Retinal pigment epithelial cell (primary cell): ENCODE results near the gene PDE4B.

Experiments used
- DNase-seq: peaks from one replicate; pipeline ENCODE4 v3.0.0-alpha.2; 2010; ENCODE audit warnings: low read depth
- H3K4me3 ChIP-seq: 2 replicates; pipeline ENCODE4 v1.5.1; 2011; ENCODE audit warnings: mild to moderate bottlenecking, low read length, control low read depth, moderate library complexity
- CTCF ChIP-seq: conservative IDR thresholded peaks from 2 replicates; pipeline ENCODE4 v1.5.1; 2011; ENCODE audit warnings: low read depth, low read length, control low read depth, inconsistent platforms

The PDE4B gene

GRCh38 chr1:66137235-66137634, 344.5 kb downstream of the PDE4B start:
- H3K4me3 ChIP-seq = no peak overlapping the region
- TF ChIP-seq CTCF = peak; percentile 14
- peak; percentile 64 for DNase-seq

- no peak for TF ChIP-seq CTCF
- no peak for DNase-seq
- H3K4me3 ChIP-seq = no peak overlapping the region
Observed at GRCh38 chr1:66138613-66139012, 345.9 kb downstream of the PDE4B start.

GRCh38 chr1:66140072-66140471, 347.4 kb downstream of the PDE4B start:
- no peak for TF ChIP-seq CTCF
- DNase-seq = no peak
- no peak overlapping the region for H3K4me3 ChIP-seq

- no peak for TF ChIP-seq CTCF
- H3K4me3 ChIP-seq = no peak overlapping the region
- no peak for DNase-seq
Observed at GRCh38 chr1:66143651-66144050, 351.0 kb downstream of the PDE4B start.

- no peak for TF ChIP-seq CTCF
- H3K4me3 ChIP-seq = no peak overlapping the region
- no peak for DNase-seq
Observed at GRCh38 chr1:66147226-66147835, 354.6 kb downstream of the PDE4B start.

GRCh38 chr1:66152034-66152433, 359.3 kb downstream of the PDE4B start:
- TF ChIP-seq CTCF = no peak
- DNase-seq = no peak
- H3K4me3 ChIP-seq = no peak overlapping the region

- no peak for TF ChIP-seq CTCF
- no peak for DNase-seq
- H3K4me3 ChIP-seq = no peak overlapping the region
Observed at GRCh38 chr1:66154394-66154793, 361.7 kb downstream of the PDE4B start.
